ENCODE measurements around the gene MSX1. TPM values are rescaled to one million over a fixed set of nuclear protein-coding genes. Genes with fewer than 3 reads are reported as not detected.

The MSX1 gene
- 0.16 TPM in 1 of 2 replicates, not detected in the other for total RNA-seq (2014; rRNA removed; shearing (Covaris generic))
- 2.0 and 2.1 TPM in 2 replicates for total RNA-seq (2022)
- Bru-seq, nascent RNA: percentile 36 among the genes with signal in this experiment
- BruChase-seq, experiment 1, labeled RNA remaining after a 6-hour chase: percentile 27 among the genes with signal in this experiment
- percentile 39 among the genes with signal in this experiment for BruChase-seq, experiment 2, labeled RNA remaining after a 2-hour chase
- long read RNA-seq, partial matches to known transcripts: 0 of 2 reads
- long read RNA-seq, other reads (novel, unspliced or antisense): 0 of 2 reads

- H3K4me1 ChIP-seq (ENCODE audit: insufficient read depth, low read length, poor library complexity, severe bottlenecking): no peaks in the 10 kb centered on the region
- H3K9me2 ChIP-seq (ENCODE audit: insufficient read depth, low read length): no peaks in the 10 kb centered on the region
- H3K27ac ChIP-seq (ENCODE audit: low read depth, low read length, poor library complexity, severe bottlenecking): no peak within 1 kb of the TSS
- no peaks in the 10 kb centered on the region for H3K79me2 ChIP-seq (ENCODE audit: insufficient read depth, low read depth, low read length)
- peak; percentile 5 for DNase-seq (ENCODE audit: low spot score)
- peak within 1 kb of the TSS; percentile 16 for H3K4me3 ChIP-seq (ENCODE audit: low read depth, low read length, poor library complexity, severe bottlenecking)
- POLR2A ChIA-PET: interaction anchor here (0.5 kb wide), 1 partner anchor 12 kb away, joined by 3 read pairs; no protein-coding TSS in a partner anchor
- no peak for TF ChIP-seq CTCF (conservative IDR thresholded peaks at IDR 0.05; ENCODE audit: low read length)
- no peak for TF ChIP-seq EZH2phosphoT487 (IDR thresholded peaks at IDR 0.05; ENCODE audit: borderline replicate concordance, low read depth, low read length)
- intact Hi-C loops (cut with micrococcal nuclease; ENCODE audit: unreplicated experiment): no loop called here
- CTCF ChIA-PET (ENCODE audit: unreplicated experiment): no interaction called here
- no peaks in the 10 kb centered on the region for H3K36me3 ChIP-seq (ENCODE audit: insufficient read depth, low read length)
- no TSS peak for BruUV-seq (replicated peaks)
- H3K4me2 ChIP-seq (ENCODE audit: low read length): peak within 1 kb of the TSS; percentile 39; the same call in 1 of the 2 replicates
- H4K20me1 ChIP-seq (ENCODE audit: insufficient read depth, low read length): no peaks in the 10 kb centered on the region
- H3K9me3 ChIP-seq (ENCODE audit: low read length): no peaks in the 10 kb centered on the region
- H2AFZ ChIP-seq (ENCODE audit: low read length): no peak within 1 kb of the TSS
Observed at GRCh38 chr4:4859325-4859798, at the start of gene MSX1. Gene MSX1, plus strand, starts transcription at chr4:4859665. Its CDS starts 235 bp downstream, at chr4:4859900.

- H3K9me2 ChIP-seq (ENCODE audit: insufficient read depth, low read length): no peaks in the 10 kb centered on the region
- CTCF ChIA-PET (ENCODE audit: unreplicated experiment): interaction anchor here (1.6 kb wide), 1 partner anchor 10 kb away, joined by 3 read pairs; no protein-coding TSS in a partner anchor
- no peak overlapping the region for H2AFZ ChIP-seq (ENCODE audit: low read length)
- intact Hi-C loops (cut with micrococcal nuclease; ENCODE audit: unreplicated experiment): no loop called here
- no TSS peak for BruUV-seq (replicated peaks)
- no peaks in the 10 kb centered on the region for H3K79me2 ChIP-seq (ENCODE audit: insufficient read depth, low read depth, low read length)
- no peak for TF ChIP-seq EZH2phosphoT487 (IDR thresholded peaks at IDR 0.05; ENCODE audit: borderline replicate concordance, low read depth, low read length)
- TF ChIP-seq CTCF (conservative IDR thresholded peaks at IDR 0.05; ENCODE audit: low read length): no peak
- POLR2A ChIA-PET: interaction anchor here (1.7 kb wide), 1 partner anchor 17 kb away, joined by 5 read pairs; no protein-coding TSS in a partner anchor
- no peak overlapping the region for H3K4me2 ChIP-seq (ENCODE audit: low read length)
- no peak overlapping the region for H3K4me3 ChIP-seq (ENCODE audit: low read depth, low read length, poor library complexity, severe bottlenecking)
- H4K20me1 ChIP-seq (ENCODE audit: insufficient read depth, low read length): no peaks in the 10 kb centered on the region
- no peak for DNase-seq (ENCODE audit: low spot score)
- H3K4me1 ChIP-seq (ENCODE audit: insufficient read depth, low read length, poor library complexity, severe bottlenecking): peaks cover 20% of the 10 kb centered on the region
- no peak overlapping the region for H3K27ac ChIP-seq (ENCODE audit: low read depth, low read length, poor library complexity, severe bottlenecking)
- H3K9me3 ChIP-seq (ENCODE audit: low read length): no peaks in the 10 kb centered on the region
- no peaks in the 10 kb centered on the region for H3K36me3 ChIP-seq (ENCODE audit: insufficient read depth, low read length)
Observed at GRCh38 chr4:4810092-4810774, 49.2 kb upstream of the MSX1 start.
